Right forelimb (tissue), 1 donor: ENCODE data around the gene AUH.
"Not testable (repeated sequence)": the region's sequence is repeated elsewhere in the genome, so short reads cannot be mapped to it uniquely, and the experiment has no call there.

Source experiments
- DNase-seq: peaks from one replicate; pipeline ENCODE4 v3.0.0-alpha.2; 2018

AUH gene

GRCh38 chr9:91378054-91378453 is 16.3 kb upstream of the AUH start:
- DNase-seq = not testable (repeated sequence)

DNA sequence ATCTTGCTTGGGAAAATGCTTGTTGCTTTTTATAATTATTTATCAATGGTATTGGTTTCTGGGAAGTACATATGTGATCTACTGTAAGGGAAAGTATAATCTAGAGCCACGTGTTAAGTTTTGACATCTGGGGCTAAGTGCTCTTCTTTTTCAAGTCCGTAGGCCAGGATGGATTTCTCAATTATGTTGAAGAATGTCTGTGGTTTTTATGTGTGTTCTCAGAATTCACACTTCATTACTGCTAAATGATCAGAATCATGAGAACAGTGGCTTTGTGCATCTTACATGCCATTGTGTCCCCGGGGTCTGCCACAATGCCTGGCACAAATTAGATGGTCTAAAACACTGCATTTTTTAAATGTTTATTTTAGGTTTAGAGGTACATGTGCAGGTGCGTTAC is 14.5 kb upstream of the AUH start:
- DNase-seq = no peak

DNA sequence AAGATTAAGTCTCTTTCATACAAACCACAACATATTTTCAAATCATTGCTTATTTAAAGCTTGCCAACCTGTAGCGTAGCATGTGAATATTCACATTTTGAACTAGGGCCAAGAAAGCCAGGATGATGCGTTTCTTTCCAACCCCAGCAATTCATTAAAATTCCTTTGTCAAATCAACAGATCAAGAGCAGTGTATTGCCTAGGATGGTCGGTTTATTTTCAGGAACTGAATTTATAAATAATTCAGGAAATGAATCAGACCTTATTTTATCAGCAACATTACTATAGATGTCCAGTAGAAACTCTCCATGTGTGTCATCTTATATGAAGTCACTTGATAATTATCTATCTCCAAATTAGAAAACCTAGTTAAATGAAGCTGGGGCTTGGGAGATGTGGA is 13.2 kb upstream of the AUH start:
- DNase-seq = no peak

DNA sequence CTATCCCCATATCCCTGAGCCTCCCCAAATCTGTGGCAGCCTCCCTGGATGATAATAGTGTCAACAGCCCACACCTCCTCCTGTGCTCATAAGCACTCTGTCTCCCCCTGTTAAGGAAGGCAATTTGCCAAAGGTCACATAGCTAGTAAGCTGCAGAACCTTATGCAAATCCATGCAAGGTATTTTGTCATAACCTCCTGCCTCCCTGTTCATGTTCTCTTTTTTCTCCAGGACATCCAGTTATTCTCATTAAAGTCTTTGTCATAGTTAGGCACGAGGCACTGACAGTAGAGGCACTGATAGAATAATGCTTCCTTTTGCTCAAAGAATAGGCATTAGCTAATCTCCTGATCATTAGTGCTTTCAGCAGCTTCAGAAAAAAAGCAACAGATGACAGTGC is 10.2 kb upstream of the AUH start:
- DNase-seq = no peak

DNA sequence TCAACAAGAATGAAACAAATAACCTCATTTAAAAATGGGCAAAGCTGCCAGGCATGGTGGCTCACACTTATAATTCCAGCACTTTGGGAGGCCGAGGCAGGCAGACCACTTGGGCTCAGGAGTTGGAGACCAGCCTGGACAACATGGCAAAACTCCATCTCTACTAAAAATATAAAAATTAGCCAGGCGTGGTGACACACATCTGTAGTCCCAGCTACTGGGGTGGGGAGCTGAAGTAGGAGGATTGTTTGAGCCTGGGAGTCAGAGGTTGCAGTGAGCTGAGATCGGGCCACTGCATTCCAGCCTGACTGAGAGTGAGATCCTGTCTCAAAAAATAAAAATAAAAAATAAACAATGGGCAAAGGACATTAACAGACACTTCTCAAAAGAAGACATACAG is 8.3 kb upstream of the AUH start:
- DNase-seq = not testable (repeated sequence)

DNA sequence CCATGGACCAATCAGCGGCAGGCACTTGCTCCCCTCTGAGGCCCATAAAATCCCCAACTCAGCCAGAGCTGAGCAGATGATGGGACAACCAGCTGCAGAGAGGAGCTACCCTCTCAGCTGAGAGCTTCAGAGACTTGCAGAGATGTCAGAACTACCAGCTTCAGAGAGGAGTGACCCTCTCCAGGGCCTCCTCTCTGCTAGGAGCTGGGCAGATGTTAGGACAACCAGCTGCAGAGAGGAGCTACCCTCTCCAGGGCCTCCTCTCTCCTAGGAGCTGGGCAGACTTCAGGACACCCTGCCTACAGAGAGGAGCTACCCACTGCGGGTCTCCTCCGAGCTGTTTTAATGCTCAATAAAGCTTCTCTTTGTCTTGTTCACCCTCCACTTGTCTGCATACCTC is 3.0 kb upstream of the AUH start:
- no peak for DNase-seq

GRCh38 chr9:91364005-91364404 is 2.3 kb upstream of the AUH start:
- no peak for DNase-seq

GRCh38 chr9:91362051-91362611 is 413 bp upstream of the AUH start:
- no peak for DNase-seq

- no peak for DNase-seq
These were observed 997 bp downstream of the AUH start for GRCh38 chr9:91360551-91361290.

DNA sequence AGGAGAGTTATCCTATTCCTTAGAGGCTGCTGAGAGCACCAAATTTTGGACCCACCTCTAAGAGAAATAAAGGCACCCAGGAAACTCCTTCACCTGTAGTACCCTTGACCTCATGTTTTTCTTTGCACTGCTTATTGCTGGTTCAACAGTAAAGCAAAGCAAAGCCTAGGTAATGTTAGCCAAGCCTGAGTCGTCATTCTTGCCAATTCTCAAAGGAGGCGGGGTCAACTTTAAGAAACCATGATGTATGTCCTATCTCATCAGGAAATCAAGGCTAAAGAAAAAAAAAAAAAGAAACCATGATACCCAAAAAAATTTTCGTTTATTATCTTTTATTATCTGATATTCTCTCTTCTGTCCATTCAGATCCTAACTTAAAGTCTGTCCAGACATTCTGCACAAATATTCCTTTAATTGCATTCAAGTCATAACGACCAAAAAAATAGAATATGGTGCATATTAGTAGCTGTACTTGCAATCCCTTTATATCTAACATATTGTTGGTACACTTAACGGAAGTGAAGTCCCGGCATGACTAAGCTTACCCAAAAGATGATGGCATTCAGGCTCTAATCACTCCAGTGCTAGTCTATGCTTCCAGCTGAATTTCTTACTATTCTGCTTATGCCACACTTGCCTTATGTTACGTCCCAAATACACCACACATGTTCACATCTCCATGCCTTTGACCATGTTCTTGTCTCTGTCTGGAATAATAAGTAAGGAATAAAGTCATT is 1.8 kb downstream of the AUH start:
- no peak for DNase-seq

DNA sequence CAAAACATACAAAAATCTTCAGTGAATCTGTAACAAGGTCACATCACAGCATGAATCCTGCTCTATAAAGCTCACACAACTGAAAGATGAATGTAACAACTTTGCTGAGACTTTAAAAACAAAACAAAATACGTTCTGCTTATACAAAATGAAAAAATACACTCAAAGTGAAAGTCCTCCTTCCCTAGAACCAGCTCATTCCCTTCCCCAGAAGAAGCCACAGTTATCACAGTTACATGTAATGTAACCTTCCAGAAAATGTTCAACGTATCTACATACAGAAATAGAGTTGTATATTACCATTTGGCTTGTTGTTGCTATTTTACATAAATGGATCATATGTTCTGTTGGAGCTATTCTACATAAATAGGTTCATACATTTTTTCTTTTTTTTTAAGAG is 2.6 kb downstream of the AUH start:
- no peak for DNase-seq

DNA sequence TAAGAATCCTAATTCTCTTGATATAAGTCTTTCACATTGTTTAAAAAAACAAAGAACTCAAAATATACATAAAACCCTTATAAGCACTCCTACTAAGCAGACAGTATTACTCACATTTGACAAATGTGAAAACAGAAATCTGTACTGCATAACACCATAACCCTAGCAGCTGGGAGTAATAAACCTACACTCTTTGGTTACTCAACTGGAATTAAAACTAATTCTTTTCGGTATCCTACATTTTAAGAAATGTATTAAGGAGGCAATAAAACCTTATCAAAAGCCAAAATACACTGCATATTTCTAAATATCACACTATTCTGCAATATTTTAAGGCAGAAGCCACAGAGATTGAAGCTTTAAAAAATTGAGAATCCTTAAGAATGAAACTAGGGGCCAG is 6.8 kb downstream of the AUH start:
- DNase-seq = no peak

DNA sequence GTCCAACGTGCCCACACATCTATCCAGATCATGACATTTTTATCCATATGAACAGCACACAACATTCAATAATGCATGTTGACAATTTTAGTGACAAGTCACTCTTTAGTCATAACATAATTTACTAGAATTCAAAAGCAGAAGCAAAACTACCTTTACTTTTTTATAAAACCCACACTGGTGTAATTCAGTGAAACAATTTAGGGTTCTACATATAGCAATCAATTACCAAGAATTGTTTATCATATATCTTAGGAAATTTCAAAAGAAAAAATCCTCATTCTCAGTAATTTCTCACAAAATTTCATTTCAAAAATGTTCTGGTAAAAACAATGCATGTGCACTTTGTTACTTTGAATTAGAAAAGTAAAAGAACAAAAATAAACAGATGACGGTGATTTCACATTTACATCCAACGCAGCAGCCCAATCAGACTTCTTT is 12.6 kb downstream of the AUH start:
- no peak for DNase-seq

GRCh38 chr9:91348191-91348807 is 13.4 kb downstream of the AUH start:
- DNase-seq = no peak

DNA sequence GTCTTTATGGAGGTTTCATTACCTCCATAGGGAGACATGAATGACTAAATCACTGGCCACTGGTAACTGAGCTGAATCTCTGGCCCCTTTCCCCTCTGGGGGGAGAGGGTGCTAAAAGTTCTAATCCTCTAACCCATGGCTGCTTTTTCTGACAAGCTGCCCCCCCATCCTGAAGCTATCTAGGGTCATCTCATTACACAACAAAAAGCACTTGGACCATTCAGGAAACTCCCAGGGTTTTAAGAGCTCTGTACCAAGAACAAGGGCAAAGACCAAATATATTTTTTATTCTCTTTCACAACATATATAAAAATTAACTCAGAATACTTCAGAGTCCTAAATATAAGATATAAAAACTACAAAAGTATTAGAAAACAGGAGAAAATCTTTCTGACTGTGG is 14.3 kb downstream of the AUH start:
- DNase-seq = no peak

DNA sequence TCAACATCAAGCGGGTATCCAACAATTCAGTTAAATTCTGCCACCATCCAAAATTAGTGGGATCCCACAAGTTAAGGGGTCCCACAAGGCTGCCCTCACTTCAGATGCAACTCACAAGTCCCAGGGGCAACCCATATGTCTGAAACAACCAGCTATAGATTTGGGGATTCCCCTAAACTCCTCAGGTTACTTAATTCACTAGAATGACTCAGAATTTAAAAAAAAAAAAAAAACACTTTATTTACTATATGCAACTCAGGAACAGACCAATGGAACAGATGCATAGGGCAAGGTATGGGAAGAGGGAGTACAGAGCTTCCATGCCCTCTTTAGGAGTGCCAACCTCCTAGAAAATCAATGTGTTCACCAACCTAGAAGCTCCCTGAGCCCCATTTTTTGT is 15.1 kb downstream of the AUH start:
- no peak for DNase-seq

DNA sequence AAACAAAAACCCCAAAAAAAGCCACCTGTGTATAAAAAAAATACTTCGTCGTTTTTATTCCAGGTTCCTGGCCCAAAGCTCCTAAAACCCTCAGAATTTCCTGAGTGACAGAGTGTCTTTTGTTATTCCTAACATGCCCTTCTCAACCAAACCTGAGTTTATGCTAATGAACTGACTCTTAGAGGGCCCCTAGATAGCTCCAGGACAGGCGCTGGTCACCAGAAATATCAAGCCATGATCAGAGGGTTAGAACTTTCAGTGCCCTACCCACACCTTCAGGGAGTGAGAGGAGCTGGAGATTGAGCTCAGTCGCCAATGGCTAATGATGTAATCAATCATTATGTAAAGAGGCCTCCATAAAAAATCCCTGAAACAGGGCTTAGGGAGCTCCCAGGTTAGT is 15.7 kb downstream of the AUH start:
- DNase-seq = no peak

- DNase-seq = no peak
These were observed 19.1 kb downstream of the AUH start for GRCh38 chr9:91342575-91342974.

DNA sequence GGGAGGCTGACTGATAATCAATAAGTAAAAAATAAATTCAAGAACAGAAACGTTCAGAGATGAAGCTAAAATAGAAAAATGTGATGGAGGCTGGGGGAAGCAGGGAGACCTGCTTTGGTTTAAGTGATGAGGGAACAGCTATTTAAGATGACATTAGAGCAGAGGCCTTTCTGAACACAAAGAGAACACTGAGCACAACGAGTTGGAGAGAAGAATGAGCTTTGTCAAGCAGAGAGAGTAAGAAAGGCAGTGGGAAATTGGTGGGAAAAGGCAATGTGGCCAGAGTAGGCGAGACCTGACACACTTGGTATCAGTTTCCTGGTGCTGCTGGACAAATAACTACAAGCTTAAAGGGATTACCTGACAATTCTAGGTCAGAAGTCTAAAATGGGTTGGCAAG is 20.0 kb downstream of the AUH start:
- DNase-seq = no peak

GRCh38 chr9:91341258-91341746 is 20.4 kb downstream of the AUH start:
- DNase-seq = no peak

DNA sequence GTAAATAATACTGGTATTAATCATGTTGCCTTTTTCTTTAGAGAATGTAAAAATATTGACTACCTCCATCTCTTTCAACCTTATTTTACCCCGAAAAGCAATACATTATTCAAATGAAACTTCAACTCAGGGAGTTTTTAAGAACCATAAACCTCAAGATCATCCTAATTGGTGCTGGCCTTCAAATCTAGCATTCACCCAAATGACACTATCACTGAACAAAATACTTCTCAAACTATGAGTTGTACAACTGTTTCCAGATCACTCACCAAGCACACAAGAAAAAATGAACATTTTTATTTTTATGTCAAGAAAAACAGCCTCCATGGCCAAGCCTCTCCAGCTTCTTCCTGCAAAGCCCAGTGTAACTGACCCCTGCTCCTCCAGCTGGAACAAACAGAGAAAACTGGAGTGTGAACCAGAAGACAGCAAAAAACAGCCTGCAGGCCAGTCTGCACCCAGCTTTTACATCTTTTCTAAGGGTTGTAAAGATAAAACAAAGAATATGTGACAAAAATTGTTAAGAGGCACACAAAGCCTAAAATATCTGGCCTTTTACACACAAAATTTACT is 21.2 kb downstream of the AUH start:
- no peak for DNase-seq

DNA sequence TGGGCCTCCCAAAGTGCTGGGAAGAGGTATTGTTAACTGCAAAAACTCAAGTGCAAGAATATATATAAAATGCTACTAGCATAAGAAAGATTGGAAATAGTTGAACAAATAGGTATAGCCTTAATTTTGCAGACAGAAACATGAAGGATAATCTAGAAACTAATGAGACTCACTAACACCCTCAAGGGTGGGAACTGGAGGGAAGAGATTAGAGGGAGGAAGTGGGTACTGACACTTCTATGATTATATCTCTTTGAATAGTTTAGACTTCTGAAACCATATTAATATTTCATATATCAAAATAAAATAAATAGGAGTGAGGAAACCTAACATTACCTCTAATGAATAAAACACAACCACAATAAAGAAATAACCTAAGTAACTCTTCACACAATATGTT is 23.0 kb downstream of the AUH start:
- DNase-seq = no peak

DNA sequence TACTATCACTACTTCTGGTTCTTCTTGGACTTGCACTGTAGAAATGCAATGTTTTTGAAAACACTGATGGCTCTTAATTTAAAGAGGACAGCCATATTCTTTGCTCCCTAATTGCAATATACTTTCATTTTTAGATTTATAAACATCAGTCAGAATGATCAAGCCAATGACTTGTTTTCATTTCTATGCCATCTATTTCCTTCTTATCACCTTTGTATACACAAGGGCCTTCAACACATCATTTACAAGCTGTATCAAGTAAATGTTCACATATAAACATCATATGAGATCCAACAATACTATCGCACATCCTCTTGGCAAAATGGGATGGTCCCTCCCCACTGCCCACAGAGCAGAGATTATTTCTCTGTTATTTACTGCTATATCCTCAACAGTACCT is 24.9 kb downstream of the AUH start:
- DNase-seq = no peak
